HepG2 (cell line): Measurements from ENCODE around the gene NSD1.

Experiments used
- CTCF ChIP-seq: sonication (generic); formaldehyde crosslinking; IDR thresholded peaks from 2 replicates; pipeline ENCODE4 v1.5.0; 2020; ENCODE audit warnings: mild to moderate bottlenecking, missing genetic modification reagents, moderate library complexity
- JUN ChIP-seq: sonication (generic); formaldehyde crosslinking; IDR thresholded peaks from 2 replicates; pipeline ENCODE4 v1.4.0; 2020; ENCODE audit warnings: mild to moderate bottlenecking, missing genetic modification reagents
- NCOA1 ChIP-seq: sonication (generic); formaldehyde crosslinking; IDR thresholded peaks from 2 replicates; pipeline ENCODE4 v1.9.0; 2021; ENCODE audit warnings: missing genetic modification reagents
- NR2F2 ChIP-seq: IDR thresholded peaks from 2 replicates; pipeline ENCODE4 v1.6.1; 2012; ENCODE audit warnings: low read depth, inconsistent platforms, borderline replicate concordance
- PHF5A ChIP-seq: IDR thresholded peaks from one replicate; pipeline ENCODE4 v1.6.1; 2018; ENCODE audit warnings: low read depth, missing genetic modification reagents; ENCODE audit not compliant: unreplicated experiment
- SNAPC2 ChIP-seq: sonication (generic); formaldehyde crosslinking; IDR thresholded peaks from 2 replicates; pipeline ENCODE4 v1.8.1; 2022; ENCODE audit warnings: mild to moderate bottlenecking, missing genetic modification reagents
- TBP ChIP-seq: sonication (generic); formaldehyde crosslinking; IDR thresholded peaks from 2 replicates; pipeline ENCODE4 v1.5.0; 2020; ENCODE audit warnings: missing genetic modification reagents
- TCF12 ChIP-seq, 2 experiments: fragments of 450-650 bp in 1 of 2; sonication (generic) in 1 of 2; formaldehyde crosslinking in 1 of 2; IDR thresholded peaks; 2 replicates each; pipeline versions ENCODE4 v1.6.1 to v1.8.0; 2017 to 2022; ENCODE audit warnings: antibody characterized with exemption in 1 of 2, mild to moderate bottlenecking in 1 of 2, missing genetic modification reagents in 1 of 2, moderate library complexity in 1 of 2
- ZNF317 ChIP-seq: sonication (generic); formaldehyde crosslinking; IDR thresholded peaks from 2 replicates; pipeline ENCODE4 v1.5.0; 2020; ENCODE audit warnings: mild to moderate bottlenecking, missing genetic modification reagents
- ZNF660 ChIP-seq: sonication (generic); formaldehyde crosslinking; IDR thresholded peaks from 2 replicates; pipeline ENCODE4 v1.5.1; 2020; ENCODE audit warnings: mild to moderate bottlenecking, low read depth, missing genetic modification reagents, borderline replicate concordance
- TF ChIP-seq, protein P1 (sequence below): sonication (generic); formaldehyde crosslinking; IDR thresholded peaks from 2 replicates; pipeline ENCODE4 v1.5.0; 2020; ENCODE audit warnings: mild to moderate bottlenecking, missing genetic modification reagents

DNA sequence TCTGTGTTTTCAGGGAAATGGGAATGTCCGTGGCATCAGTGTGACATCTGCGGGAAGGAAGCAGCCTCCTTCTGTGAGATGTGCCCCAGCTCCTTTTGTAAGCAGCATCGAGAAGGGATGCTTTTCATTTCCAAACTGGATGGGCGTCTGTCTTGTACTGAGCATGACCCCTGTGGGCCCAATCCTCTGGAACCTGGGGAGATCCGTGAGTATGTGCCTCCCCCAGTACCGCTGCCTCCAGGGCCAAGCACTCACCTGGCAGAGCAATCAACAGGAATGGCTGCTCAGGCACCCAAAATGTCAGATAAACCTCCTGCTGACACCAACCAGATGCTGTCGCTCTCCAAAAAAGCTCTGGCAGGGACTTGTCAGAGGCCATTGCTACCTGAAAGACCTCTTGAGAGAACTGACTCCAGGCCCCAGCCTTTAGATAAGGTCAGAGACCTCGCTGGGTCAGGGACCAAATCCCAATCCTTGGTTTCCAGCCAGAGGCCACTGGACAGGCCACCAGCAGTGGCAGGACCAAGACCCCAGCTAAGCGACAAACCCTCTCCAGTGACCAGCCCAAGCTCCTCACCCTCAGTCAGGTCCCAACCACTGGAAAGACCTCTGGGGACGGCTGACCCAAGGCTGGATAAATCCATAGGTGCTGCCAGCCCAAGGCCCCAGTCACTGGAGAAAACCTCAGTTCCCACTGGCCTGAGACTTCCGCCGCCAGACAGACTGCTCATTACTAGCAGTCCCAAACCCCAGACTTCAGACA is 160.4 kb downstream of the NSD1 start:
- TF ChIP-seq ZNF317 (CRISPR knock-in tag) (no peak), TCF12 (IDR thresholded peaks at IDR 0.05) (no peak), TCF12 (CRISPR knock-in tag; IDR thresholded peaks at IDR 0.05) (no peak), ZNF660 (CRISPR knock-in tag) (no peak), NCOA1 (CRISPR knock-in tag) (no peak), PHF5A (CRISPR knock-in tag) (no peak), CTCF (CRISPR knock-in tag) (no peak), SNAPC2 (CRISPR knock-in tag) (no peak), NR2F2 (no peak), JUN (CRISPR knock-in tag) (no peak), TBP (no peak)
- TF ChIP-seq, protein P1, sequence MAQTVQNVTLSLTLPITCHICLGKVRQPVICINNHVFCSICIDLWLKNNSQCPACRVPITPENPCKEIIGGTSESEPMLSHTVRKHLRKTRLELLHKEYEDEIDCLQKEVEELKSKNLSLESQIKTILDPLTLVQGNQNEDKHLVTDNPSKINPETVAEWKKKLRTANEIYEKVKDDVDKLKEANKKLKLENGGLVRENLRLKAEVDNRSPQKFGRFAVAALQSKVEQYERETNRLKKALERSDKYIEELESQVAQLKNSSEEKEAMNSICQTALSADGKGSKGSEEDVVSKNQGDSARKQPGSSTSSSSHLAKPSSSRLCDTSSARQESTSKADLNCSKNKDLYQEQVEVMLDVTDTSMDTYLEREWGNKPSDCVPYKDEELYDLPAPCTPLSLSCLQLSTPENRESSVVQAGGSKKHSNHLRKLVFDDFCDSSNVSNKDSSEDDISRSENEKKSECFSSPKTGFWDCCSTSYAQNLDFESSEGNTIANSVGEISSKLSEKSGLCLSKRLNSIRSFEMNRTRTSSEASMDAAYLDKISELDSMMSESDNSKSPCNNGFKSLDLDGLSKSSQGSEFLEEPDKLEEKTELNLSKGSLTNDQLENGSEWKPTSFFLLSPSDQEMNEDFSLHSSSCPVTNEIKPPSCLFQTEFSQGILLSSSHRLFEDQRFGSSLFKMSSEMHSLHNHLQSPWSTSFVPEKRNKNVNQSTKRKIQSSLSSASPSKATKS (CRISPR knock-in tag) = no peak
